GM21786 (cell line): ENCODE data around the gene RPUSD4.
"Not testable (repeated sequence)": the region's sequence is repeated elsewhere in the genome, so short reads cannot be mapped to it uniquely, and the experiment has no call there.

Source experiments
- ATAC-seq: cut with Tn5 transposase; IDR thresholded peaks from one replicate; pipeline ENCODE4 v1.9.1; 2021; ENCODE audit not compliant: unreplicated experiment

RPUSD4 gene, protein sequence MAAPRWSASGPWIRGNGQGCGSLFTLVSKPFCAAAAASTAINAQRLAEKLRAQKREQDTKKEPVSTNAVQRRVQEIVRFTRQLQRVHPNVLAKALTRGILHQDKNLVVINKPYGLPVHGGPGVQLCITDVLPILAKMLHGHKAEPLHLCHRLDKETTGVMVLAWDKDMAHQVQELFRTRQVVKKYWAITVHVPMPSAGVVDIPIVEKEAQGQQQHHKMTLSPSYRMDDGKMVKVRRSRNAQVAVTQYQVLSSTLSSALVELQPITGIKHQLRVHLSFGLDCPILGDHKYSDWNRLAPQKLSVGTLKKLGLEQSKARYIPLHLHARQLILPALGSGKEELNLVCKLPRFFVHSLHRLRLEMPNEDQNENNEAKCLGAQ

DNA sequence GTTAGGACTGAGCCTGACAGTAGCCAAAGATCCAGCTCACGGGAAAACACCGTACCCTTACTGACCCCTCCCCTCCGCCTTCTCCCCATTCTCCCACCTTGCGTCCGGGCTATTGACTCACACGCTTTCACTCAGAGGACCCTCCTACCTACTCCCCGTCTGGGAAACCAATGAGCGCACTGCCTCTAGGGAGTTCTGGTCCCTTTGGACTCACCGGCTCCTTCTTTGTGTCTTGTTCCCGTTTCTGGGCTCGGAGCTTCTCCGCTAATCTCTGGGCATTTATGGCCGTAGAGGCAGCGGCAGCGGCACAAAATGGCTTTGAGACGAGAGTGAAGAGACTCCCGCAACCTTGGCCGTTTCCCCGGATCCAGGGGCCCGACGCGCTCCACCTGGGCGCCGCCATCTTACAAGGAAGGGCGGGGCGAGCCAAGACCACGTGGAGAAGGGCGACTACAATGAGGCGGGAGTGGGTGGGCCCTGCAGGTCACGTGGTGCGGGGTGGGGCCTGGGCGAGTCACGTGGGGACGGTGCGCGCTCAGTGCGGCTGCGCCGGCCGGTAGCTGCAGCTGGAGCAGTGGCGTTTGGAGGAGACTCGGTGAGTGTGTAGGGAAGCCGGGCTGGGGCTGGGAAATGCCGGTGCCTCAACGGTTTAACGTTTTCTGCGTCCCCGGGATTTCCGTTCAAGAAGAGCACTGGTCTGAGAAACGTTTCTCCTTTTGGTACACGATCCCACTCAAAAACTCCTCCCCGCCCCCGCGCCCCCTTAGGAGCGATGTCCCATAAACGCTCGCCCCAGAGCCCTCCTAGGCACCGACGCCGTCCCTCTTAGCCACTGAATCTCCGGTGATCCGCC lies at the start of gene RPUSD4, which contains the start of gene FAM118B:
TSS of gene RPUSD4 (minus strand) at position 415 of the 853 bp plus-strand sequence. CDS start at position 403, 12 bp downstream.
TSS of gene FAM118B (plus strand) at position 547 of the 853 bp plus-strand sequence. CDS start 23,220 bp downstream, outside the sequence.
- peak; percentile 97 for ATAC-seq

DNA sequence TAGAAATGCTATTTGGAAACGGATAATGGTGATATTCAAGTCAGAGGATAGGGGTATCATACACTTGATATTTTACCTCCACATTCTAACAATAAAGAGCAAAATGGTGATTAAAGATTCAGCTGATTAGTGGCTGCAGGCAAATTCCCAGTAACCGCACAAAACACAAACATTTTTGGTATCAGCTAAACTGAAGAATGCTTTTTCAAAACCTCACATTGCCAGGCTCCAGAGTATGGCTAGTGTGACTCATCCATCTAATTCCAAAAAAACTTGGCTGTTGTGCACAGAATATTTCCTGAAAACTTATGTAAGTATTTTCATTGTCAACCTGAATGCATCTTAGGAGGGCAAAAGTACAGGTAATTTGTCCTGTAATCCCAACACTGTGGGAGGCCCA lies 46.3 kb upstream of the RPUSD4 start:
- ATAC-seq: no peak

DNA sequence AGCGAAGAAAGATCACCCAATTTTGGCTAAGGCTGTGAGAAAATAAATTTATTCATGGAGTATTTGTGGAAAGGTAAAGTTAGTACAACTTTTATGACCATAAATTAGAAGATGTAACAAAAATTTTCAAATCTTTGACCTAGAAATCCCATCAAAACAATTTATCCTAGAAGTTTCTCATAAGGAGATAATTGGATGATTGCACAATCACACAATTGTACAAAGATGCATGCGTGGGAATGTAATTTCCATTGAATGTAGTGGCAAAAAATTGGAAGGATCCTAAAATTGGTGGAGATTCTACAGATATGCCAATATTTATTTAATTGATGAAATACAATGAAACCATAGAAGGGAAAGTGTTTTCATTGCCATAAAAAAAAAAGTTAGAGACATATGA lies 45.7 kb upstream of the RPUSD4 start:
- no peak for ATAC-seq

DNA sequence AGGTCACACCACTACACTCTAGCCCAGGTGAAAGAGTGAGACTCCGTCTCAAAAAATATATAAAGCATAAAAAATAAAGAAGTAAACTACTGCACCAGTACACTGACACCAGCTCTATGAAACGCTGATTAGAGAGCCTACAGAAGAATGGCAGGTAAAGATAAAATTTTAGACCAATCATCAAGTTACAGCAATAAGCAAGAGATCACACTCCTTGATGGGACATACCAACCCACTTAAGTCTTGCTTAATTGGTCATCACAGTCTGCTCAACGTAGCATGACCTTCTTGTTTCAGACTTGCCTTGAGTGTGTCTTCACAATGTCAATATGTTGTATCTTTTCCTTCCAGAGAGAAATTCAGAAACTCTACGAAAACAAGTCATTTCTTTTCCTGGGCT lies 44.8 kb upstream of the RPUSD4 start:
- no peak for ATAC-seq

DNA sequence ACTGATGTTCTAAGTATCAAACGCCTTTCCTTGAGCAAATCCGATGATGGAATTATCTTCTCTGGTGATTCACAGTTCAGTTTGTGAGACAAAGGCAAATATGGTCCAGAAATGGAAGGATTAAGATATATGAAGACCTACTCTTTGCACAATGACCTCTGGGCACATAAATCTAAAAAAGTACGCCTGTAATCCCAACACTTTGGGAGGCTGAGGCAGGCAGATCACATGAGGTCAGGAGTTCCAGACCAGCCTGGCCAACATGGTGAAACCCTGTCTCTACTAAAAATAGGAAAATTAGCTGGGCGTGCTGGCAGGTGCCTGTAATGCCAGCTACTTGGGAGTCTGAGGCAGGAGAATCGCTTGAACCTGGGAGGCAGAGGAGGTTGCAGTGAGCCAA lies 44.1 kb upstream of the RPUSD4 start:
- ATAC-seq: not testable (repeated sequence)

DNA sequence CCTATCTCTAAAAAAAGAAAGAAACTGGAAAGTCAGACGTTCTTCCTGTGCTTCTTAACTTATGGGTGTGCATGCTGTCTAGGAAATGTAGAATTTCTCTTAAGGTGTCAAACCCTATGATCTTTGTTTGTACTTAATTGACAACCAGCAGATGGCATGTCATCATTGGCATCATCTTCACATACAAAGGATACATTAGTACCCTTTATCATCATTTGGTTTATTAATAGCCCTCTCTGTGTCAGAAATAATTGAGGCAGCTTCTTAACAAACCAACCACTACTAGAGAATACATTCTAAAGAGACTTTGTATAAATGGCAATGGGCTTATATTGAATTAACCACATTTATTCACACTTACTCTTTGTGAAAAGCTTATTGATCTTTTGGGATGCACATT lies 43.4 kb upstream of the RPUSD4 start:
- ATAC-seq: no peak

DNA sequence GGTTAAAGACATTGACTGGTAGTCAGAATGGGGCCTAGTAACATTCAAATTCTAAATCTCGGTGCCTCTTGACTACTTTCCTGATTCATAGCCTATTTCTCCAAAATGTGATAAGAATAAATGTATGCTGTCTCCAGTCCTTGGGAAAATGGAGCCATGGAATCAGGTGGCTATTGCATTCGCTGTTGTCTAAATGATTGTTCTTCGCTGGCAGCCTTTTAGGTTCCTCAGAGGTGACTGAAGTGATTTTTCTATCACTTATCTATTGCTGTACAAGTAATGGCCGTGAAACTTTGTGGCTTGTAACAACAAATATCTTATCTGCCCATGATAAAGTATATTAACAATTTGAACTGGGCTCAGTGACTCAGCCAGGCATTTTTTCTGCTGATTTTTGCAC lies 41.8 kb upstream of the RPUSD4 start:
- ATAC-seq: no peak

DNA sequence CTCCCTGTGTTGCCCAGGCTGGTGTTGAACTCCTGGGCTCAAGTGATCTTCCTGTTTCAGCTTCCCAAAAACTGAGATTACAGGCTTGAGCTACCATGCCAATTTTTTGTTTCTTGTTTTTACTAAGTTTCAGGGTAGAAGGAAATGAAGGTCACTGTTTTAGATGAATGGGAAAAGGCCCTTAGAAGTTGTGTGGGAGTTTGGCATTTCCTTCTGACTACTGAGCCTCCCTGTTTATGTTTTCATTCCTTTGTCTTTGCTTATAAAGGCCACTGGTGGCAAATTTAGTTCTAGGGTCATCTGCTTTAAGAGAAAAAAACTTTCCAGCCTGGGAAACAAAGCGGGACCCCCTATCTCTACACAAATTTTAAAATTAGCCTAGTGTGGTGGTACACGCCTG lies 35.2 kb upstream of the RPUSD4 start:
- ATAC-seq: no peak

DNA sequence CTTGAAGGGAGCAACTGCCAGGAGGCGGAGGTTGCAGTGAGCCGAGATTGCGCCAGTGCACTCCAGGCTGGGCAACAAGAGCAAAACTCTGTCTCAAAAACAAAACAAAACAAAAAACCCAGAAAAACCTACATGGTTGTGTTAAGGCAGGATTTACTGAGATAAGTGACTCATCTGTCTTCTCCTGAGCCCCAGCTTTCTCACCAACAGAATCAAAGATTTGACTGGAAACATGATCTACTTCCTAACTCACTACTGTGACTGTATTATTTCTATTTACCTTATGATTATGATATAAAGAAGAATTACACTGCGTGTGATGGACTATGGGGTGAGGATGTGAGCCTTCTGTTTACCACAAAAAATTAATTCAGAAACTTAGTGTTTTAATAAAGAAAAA lies 21.9 kb upstream of the RPUSD4 start:
- no peak for ATAC-seq

DNA sequence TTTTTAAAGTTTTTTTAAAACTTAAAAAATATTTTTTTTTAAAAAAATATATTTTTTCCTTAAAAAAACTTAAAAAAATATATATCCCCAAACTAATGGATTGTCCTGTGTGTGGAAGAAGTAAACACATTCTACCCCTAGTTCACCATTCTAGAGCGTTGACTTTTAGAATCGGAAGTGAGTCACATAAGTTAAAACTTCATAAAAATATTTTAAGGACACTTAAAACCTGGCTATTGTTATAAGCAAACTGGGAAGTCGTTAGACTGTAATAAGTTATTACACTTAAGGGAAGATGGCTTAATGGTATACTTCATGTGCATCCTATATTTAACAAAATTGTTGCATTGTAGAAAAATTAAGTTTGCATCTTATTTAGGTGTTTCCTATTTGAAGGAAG lies 21.2 kb upstream of the RPUSD4 start:
- ATAC-seq: no peak

DNA sequence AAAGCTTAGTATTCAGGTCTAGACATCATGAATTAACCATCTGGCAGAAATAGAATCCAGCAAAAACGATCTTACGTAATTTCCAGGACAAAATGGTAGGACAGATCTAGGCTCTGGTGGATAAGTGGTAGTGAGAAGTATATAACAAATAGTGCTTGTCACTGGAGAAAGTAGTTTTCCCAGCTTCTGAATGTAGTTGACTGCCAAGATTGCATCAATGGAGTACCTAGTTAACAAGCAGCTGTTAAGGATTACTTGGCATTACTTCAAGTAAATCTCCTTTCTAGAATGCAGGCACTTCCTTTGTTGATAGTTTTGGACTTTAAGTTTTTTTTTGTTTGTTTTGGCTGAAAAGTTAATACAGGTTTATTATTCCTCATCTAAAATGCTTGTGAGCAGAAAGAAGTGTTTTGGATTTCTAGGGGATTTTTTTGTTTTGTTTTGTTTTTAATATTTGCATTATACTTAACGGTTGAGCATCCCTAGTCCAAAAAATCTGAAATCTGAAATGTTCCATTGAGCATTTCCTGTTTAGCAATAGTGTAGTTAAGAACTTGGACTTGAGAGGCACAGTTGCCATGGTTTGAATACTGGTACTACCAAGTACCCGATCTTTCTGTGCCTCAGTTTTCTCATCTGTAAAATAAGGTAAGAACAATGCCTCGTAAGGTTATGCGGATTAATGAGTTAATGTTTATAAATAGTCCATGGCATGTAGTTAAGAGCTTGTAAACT lies 20.4 kb upstream of the RPUSD4 start:
- ATAC-seq: no peak

DNA sequence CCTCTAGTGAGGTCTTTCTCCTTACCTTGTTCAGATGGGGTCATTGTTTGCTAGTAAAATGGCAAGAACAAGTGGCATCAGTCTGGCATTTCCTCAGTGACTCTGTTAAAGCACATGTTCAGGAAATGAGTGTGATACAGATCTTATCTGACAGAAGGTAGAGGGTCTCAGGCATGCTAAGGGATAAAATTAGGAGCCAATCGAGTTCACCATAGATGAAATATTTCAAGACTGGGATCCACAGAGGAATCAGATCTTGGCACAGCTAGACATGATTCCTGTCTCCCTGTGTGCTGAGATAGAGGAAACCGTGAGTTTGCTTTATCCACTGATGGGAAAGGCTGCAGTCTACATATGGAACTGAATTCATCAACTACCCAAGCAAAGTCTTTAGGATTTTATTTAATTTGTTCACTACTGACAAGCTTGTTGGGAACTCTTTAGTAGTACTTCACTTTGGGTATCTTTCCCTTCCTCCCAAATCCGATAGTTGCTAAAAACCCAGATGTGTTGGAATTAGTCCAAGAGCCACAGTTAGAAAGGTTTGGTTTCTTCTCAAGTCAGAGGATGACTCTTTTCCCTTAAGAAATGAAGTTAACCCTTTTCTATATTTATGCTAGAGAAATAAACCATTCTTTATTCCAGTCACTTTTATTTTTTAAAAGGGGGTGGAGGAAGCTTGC lies 18.5 kb upstream of the RPUSD4 start:
- ATAC-seq: no peak

DNA sequence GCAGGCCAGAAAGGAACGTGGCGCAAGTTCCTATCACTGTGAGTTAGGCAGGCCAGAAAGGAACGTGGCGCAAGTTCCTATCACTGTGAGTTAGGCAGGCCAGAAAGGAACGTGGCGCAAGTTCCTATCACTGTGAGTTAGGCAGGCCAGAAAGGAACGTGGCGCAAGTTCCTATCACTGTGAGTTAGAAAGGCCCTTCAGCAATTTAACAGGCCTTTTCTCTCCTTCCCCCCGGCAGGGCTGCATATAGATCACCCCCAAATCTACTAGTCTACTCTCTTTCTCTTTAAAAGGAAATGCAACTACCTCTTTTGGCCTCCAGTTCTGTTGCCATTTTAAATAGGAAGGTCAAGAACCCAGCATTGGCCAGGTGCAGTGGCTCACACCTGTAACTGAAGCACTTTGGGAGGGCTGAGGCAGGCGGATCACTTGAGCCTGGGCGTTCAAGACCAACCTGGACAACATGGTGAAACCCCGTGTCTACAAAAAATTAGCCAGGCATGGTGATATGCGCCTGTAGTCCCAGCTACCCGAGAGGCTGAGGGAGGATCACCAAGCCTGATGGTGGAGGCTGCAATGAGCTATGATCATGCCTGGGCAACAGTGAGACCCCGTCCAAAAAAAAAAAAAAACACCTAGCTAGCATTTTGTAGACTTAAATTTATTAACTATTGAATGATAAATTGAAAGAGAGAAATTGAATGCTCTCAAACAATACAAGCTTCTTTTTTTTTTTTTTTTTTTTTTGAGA lies 15.1 kb upstream of the RPUSD4 start:
- no peak for ATAC-seq

DNA sequence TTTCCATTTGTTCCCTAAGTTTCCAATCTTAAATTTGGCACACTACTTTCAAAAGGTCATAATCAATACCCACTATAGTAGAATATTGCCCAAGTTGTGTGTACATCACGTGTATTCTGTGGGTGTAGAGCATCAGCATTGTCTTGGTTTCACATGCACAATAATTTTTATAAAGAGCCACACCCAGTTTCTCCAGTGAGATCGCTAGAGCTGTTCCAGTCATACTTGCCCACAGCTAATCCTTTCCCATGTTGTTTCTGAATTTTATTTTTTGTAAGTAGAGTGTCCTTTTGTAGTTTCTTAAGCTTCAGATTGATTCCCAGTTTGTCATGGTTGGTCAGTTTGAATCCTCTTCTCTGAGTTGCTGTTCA lies 13.8 kb upstream of the RPUSD4 start:
- no peak for ATAC-seq

DNA sequence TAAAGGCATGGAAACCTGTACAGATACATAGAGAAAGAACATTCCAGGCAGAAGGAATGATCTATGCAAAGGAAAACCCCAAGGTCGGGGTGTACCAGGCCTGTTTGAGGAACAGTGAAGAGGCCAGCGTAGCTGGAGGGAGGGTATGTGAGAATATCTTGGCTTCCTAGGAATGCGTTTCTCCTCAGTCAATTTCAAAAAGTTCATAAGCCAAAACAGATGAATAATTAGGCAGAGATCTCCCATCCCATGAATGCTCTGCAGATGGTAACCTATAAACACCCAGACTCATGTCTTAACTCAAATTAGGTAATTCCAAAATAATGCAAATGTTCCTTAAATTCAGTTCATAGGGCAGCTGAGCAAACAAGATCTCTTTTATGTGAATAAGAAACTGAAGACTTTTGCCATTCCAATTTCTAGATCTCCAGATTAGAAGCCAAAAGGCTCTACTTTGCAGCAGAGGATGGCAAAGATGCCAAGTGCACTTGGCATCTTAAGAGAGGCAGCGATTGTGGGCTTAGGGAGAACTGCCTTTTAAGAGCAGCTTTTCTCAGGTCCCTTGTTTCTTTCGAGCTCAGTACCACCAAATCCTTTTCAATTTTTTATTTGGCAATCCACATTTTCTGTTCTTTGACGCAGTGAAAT lies 13.3 kb upstream of the RPUSD4 start:
- no peak for ATAC-seq

DNA sequence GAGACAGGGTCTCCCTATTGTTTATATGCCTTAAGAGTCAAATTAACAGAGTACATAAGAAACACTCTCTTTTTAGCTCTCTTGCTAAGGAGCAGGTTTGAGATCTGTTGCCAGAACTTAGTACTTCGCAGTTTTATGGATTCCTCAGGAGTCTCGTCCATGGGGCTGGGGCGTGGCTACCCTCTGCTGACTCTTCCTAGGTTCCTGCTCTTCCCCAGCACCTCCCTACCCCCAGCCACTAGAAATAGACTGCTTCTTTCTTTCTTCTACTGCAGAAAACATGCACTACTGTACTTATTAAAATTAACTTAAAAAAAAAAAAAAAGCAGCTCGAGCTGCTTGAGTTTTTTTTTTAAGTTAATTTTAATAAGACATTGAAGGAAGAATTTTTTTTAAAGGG lies 8.1 kb upstream of the RPUSD4 start:
- ATAC-seq: no peak

DNA sequence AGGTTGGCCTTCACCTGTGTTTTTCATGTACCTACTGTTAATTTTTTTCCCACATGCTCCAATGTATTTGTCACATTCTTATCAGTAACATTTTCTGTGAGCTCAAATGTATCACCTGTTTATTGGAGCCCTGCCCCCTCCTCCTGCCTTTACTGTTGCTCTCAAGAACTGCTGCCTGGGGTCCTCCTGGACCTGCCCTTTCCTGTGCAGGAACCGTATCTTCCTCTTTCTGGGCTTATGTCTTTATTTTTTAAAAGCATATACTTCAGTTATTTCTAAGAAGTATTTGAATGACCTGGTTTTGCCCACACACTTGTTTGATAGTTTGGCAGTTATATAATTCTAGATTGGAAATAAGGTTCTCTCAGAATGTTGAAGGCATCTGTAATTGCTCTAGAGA lies 6.0 kb upstream of the RPUSD4 start:
- no peak for ATAC-seq

DNA sequence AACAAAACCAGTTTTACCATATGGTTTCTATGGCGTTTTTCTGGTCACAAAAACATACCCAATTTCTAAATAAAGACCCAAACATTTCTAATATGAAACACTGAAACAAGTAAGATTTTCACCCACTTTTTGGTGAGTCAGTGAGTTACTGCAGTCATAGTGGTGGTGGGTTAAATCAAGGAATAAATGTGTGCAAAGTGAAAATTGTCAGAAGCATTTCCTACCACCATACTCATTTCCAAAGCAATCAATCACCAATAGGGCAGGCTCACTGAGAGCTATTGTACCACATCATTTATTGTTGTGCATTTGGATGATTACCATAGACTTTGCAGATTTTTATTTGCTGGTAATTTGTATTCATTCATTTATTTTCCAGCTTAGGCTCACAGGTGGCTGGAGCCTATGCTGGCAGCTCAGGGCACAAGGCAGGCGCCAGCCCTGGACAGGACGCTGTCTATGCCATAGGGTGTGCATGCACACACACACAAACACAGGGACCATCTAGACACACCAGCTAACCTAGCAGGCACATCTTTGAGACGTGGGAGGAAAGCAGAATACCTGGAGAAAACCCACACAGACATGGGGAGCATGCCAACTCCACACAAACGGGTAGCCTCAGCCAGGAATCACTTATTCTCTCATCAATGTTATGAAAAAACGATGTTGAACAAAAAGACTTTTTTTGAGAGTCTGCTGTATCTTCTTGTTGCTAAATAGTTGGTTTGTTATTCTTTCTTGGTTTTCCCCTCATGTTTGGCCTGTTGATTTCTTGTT lies 5.3 kb upstream of the RPUSD4 start:
- no peak for ATAC-seq

DNA sequence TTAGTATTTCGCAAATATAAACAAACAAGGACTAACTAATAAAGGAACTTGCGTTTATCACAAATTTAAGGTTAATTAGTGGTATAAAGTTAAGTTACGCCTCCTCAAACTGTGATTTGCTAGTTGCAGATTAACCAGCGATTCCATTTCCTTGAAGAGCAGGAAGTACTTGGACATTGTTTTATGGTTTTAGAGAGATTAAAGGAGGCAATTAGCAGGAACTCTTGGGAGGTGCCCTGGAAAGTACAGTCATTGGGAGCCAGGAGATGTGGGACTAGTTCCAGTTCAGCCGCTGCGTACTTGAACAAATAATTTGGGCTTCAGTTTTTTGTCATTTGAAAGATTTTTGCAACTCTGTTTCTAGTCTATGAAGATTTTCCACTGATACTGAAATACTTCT lies 3.4 kb upstream of the RPUSD4 start:
- ATAC-seq: no peak
